Left ventricle myocardium superior (tissue), 1 donor: ENCODE results near the gene KIAA1586. TPM values are rescaled to one million over a fixed set of nuclear protein-coding genes. Genes with fewer than 3 reads are reported as not detected.
"Not testable (repeated sequence)": the region's sequence is repeated elsewhere in the genome, so short reads cannot be mapped to it uniquely, and the experiment has no call there.

Experiments used
- ATAC-seq: fragments of 200-7000 bp; cut with Tn5 transposase; one replicate; pipeline ENCODE4 v1.9.1; 2020; ENCODE audit warnings: mild to moderate bottlenecking, moderate library complexity
- DNase-seq: peaks from one replicate; pipeline ENCODE4 v3.0.0-alpha.2; 2020
- intact Hi-C: fragments of 100-400 bp; cut with micrococcal nuclease; formaldehyde crosslinking; loops from one replicate; pipeline ENCODE4 v1.11.0; 2022
- total RNA-seq: library from RNA; stranded (reverse); fragmentation: NEBNext Ultra II Directional; extraction: Animal tissue kit (Norgen Biotek cat#: 25700); gene quantifications from one replicate; pipeline ENCODE4 v1.2.1, GENCODE V29; 2021
- donor health status: DM: no; HTN: yes; CAD: no; lungs with severe emphysema.

KIAA1586 gene
- total RNA-seq, 1 donor from 2014 or later = 7.7 TPM

DNA sequence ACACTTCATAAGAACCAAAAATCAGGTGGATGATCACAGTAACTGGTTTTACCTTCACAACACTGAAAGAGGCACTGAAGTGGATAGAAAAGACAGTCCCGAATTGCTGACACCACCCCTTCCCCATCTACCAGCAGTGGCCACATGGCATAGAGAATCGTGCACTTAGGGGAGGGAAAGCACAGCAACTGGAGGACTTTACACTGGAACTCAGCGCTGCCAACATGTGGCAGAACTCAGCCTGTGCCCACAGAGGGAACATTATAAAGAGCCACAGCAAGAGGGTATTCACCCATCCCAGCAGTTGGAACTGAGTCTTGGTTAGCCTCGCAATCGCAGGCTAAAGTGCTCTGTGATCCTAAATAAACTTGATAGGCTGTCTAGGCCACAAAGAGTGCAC, 6.5 kb upstream of the KIAA1586 start:
- no peak for DNase-seq
- intact Hi-C loops = no loop called here
- no peak for ATAC-seq

DNA sequence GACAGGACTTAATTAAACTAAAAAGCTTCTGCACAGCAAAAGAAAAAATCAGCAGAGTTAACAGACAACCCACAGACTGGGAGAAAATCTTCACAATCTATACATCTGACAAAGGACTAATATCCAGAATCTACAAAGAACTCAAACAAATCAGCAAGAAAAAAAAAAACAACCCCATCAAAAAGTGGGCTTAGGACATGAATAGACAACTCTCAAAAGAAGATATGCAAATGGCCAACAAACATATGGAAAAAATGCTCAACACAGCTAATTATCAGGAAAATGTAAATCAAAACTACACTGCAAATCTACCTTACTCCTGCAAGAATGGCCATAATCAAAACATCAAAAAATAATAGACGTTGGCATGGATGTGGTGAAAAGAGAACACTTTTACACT, 2.4 kb upstream of the KIAA1586 start:
- DNase-seq, ATAC-seq, intact Hi-C loops: not testable (repeated sequence)

DNA sequence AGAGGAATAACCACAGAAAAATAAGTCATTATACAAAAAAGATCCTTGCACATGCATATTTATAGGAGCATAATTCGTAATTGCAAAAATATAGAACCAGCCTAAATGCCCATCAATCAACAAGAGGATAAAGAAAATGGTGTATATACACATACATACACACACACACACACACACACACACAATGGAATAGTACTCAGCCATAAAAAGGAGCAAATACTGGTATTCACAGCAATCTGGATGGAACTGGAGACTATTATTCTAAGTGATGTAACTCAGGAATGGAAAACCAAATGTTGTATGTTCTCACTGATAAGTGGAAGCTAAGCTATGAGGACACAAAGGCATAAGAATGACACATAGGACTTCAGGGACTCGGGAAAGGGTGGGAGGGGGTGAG, 1.9 kb upstream of the KIAA1586 start:
- no peak for ATAC-seq
- no peak for DNase-seq
- intact Hi-C loops = no loop called here

DNA sequence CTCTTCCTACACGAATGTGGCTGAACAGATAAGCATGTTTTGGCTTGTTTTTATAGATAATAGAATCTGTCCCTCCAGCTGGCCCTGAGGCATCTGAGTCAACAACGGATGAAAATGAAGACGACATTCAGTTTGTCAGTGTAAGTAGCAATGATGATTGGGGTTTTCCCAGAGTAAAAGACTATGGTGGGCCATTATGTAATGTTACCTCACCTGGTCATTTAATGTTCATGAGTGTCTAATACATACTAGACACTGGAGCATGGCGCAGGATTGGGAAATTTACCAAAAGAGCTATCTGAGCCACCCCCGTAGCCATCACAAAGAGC, 728 bp downstream of the KIAA1586 start:
- ATAC-seq, intact Hi-C loops, DNase-seq: not testable (repeated sequence)

DNA sequence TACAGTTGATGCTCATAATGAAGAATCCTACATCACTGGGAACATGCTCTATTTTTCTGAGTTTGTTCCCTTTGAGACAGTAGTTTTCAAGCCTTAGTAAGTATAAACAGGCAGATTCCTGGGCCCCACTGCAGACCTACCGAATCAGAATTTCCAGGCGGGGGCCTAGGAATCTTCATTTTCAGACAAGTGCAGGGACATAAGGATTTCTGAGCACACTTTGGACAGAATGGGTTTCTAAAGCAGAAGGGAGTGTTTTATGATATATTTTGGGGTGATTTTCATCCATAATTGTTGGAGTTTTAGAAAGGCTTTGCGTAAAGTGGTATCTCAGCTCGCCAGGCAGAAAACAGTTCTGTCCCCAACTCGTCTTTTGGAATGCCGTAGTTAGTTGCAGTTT, 1.4 kb downstream of the KIAA1586 start:
- intact Hi-C loops, ATAC-seq, DNase-seq: not testable (repeated sequence)

DNA sequence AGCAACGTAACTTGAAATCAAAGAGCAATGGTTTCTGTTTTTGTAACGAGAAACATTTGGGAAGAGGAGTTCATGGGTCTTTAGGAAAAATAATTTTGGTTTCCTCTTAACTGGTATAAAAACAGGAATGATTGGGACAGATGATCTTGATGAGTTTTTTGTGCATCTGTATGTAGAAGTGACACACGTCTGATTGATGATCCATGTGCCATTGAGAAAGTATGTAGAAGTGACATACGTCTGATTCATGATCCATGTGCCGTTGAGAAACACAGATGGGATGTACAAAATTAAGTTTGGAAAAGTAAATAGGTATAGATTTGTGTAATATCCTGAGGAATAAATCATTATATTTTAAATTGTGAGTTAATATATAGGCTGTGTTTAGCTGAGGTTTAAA, 2.1 kb downstream of the KIAA1586 start:
- intact Hi-C loops = no loop called here
- no peak for DNase-seq

DNA sequence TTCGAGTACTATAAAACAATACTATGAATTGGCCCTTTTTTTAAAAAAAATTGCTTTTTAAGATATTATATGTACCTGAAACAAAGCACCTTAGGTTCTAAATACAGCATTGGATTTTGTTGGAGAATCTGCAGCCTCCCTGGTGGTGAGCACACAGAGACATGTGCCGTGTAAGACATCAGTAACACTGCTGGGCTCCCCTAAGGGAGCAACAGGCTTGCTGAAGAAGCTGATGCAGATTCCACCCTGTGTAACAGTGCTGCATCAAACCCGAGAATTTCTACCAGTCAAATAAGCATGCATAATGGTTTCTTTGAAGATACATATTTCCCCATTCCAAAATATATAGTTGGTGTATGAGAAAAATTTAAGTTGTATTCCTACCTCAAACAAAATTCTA, 17.4 kb downstream of the KIAA1586 start:
- DNase-seq (no peak), ATAC-seq (no peak)
- intact Hi-C loops = no loop called here

More for the DNA sequence above, 2.1 kb downstream of the KIAA1586 start:
- no peak for ATAC-seq

DNA sequence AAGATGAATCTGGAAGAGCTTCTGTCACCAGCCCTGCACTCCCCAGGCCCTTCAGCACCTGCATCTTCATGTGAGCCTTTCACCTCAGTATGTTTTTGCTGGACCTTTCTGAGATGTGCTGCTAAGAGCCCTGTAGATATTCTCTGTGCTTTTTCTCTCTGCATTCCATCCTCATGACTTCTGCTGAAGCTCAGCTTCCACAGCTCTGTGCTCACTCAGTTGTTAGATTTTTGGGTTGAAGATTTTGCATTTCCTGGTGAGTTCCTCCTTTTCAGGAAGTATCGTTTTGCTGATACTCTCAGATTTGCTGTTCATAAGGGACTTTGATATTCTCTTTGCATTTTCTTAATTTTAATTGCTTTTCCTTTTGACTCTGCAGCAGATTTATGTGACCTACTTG, 18.3 kb downstream of the KIAA1586 start:
- intact Hi-C loops = no loop called here
- ATAC-seq (no peak), DNase-seq (no peak)

DNA sequence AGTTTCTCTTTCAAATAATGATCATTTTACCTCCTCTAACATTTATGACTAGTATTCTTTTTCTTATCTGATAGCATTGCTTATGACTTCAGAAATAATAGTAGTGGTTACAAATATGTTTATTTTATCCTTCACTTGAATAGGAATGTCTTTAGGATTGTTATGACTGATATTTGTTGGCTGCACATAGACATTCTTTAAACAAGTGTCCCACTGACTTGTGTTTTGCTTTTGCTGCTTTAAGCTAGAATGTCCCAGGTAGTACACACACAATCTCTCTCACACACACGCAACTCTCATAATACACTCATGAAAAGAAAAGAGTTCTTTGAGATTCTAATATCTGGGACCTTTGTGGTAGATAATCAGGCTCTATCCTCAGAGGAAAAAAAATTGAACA, 21.6 kb downstream of the KIAA1586 start:
- intact Hi-C loops = no loop called here
- ATAC-seq (no peak), DNase-seq (no peak)

DNA sequence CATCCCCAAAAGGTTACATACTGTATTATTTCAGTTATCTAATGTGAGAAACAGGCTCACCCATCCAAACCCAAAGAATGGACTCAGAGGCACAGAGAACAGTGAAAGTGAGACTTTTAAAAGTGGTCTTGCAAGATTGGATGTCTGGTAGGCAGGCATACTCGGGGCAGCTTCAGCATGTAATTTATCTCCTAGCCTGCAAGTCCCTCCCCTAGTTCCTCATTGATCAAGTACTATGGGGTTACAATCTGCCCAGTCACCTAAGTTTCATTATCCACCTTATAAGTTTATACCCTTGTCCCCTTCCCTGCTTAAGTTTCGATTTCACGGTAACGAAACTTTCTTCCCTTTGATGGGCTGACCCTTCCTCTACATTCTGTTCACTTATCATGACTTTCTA, 22.7 kb downstream of the KIAA1586 start:
- no peak for ATAC-seq
- intact Hi-C loops = no loop called here
- DNase-seq = no peak

DNA sequence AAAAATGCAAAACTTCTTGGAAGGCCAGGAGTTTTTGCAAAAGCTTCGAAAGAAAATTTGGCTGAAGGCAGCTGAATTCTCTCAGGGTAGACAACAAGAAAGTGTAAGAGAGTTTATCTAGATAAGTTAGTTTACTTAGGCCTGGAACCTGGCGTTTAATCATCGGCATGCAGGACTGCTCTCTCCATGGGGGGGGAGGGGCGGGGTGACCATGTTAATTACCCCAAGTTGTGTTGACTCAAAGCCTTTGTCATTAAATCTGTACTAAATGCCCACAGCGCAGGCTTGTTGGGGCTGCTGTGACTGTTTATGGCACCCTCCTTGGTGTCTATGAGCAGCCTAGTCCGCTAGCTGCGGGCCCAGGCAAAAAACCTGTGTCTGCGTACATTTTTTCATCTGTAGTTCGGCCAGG, 23.4 kb downstream of the KIAA1586 start:
- intact Hi-C loops = no loop called here
- ATAC-seq = no peak
- no peak for DNase-seq

DNA sequence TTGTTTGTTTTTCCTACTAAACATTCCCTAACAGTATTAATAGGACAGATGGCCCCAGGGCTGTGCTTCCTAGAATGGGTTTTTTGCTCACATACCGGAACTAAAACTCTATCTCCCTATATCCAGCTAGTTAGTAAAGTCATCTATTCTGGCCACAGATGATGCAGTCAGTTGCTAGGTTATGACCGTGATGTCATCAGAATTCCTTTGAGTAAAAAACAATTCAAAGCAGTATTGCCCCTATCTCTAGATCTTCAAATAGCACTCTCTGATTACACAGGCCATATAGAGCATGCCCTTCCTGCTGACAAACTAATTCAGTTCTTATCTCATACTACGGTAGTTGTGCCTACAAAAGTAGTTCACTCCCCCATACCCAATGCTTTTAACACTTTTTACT, 25.6 kb downstream of the KIAA1586 start:
- intact Hi-C loops = no loop called here
- DNase-seq (no peak), ATAC-seq (no peak)

DNA sequence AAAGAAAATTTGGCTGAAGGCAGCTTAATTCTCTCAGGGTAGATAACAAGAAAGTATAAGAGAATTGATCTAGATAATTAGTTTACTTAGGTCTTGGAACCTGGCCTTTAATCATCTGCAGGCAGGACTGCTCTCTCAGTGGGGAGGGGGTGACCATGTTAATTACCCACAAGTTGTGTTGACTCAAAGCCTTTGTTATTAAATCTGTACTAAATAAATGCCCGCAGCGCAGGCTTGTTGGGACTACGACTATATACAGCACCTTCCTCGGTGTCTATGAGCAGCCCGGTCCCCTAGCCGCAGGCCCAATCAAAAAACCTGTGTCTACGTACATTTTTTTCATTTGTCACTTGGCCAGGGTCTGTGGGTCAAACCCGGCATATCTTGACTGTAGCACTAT, 27.9 kb downstream of the KIAA1586 start:
- DNase-seq = no peak
- ATAC-seq = no peak
- intact Hi-C loops = no loop called here

DNA sequence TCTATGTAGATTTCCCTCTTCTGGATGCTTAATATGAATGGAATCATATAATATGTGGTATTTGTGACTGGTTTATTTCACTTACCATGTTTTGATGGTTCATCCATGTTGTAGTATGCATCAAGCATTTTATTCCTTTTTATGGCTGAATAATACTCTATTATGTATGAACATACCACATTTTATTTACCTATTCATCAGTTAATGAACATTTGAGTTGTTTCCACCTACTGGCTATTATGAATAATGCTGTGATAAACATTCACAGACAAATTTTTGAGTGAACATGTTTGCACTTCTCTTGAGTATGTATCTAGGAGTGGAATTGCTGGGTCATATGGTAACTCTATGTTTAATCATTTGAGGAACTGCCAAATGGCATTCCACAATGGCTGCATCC, 28.6 kb downstream of the KIAA1586 start:
- ATAC-seq = no peak
- DNase-seq = no peak
- intact Hi-C loops = no loop called here

DNA sequence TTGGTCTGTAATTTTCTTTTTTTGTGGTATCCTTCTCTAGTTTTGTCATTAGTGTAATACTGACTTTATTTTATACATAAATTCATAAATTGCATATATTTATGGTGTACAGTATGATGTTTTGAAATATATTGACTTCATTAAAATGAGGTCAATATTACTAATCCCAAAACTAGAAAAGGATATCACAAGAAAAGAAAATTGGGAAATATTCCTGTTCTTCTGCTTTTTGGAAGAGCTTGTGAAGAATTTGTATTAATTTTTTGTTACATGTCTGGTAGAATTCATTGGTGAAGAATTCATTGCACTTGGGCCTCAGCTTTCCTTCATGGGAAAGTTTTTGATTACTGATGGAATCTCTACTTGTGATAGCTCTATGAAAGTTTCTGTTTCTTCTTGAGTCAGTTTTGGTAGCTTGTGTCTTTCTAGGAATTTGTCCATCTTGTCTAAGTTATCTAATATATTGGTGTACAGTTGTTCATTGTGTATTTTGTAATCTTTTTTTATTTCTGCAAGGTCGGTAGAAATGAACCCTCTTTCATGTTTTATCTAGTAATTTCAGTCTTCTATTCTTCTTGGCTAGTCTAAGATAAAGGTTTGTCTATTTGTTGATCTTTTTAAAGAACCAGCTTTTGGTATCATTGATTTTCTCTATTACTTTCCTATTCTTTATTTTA, 32.2 kb downstream of the KIAA1586 start:
- no peak for DNase-seq
- no peak for ATAC-seq
- intact Hi-C loops = no loop called here

DNA sequence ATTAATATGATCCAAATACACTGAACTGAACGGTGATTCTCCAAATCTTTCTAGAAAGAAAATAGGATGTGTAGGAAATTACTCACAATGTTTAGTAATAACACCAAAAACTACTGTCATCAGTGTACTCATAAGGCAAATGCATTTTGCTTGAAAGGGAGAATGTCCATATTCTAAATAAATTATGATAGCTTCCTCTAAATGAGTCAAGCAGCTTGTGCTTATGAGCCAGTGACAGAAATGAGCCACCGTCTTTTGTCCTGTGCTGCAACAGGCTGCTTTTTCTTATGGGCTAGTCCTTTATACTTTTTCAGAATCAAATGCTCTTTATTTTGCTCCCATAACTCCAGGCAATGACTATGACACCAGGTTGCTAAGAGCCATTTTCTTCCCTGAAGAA, 39.0 kb downstream of the KIAA1586 start:
- ATAC-seq (no peak), DNase-seq (no peak)
- intact Hi-C loops = no loop called here

DNA sequence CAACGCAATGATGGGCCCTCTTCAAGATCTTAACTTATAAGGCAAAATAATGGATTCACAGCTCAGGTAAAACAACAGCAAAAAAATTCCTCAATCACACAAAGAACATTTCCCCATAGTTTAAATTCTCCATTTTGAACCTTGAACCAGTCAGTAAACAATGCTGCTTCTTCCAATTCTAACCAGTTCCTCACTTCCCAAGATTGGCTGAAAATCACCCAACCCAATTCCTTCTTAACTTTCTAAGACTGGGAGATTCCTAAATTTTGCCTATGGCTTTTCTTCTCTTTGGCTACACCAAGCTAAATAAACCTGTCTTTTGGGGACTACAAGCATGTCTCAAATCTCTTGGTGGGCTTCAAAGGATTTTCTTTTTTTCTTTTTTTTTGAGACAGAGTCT, 40.4 kb downstream of the KIAA1586 start:
- intact Hi-C loops = no loop called here
- ATAC-seq (no peak), DNase-seq (no peak)

DNA sequence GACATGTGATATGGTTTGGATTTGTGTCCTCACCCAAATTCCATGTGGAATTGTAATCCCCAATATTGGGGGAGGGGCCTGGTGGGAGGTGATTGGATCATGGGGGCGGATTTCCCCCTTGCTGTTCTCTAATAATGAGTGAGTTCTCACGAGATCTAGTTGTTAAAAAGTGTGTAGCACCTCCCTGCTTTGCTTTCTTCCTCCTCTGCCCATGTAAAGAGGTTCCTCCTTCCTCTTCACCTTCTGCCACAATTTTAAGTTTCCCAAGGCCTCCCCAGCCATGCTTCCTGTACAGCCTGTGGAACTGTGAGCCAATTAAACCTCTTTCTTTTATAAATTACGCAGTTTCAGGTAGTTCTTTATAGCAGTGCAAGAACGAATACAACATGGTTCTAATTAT, 41.4 kb downstream of the KIAA1586 start:
- ATAC-seq = no peak
- intact Hi-C loops = no loop called here
- DNase-seq = no peak

DNA sequence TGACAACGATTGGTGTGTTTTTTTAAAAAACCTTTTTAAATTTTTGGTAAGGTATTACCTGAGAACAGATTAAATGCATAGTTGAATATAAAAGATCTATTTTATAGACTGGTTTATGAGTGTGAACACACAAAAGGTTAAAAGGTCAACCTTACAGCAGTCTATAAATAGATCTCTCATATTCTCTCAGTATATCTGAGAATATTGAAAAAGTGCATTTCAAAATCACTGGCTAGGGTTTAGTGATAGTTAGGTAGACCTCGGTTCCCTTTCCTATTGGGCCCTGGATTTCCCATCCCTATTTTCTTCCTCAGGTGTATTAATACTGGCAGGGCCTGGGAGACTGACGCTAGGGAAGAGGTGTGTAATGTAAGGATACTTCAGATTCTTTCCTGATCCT, 42.8 kb downstream of the KIAA1586 start:
- DNase-seq (no peak), ATAC-seq (no peak)
- intact Hi-C loops = no loop called here

DNA sequence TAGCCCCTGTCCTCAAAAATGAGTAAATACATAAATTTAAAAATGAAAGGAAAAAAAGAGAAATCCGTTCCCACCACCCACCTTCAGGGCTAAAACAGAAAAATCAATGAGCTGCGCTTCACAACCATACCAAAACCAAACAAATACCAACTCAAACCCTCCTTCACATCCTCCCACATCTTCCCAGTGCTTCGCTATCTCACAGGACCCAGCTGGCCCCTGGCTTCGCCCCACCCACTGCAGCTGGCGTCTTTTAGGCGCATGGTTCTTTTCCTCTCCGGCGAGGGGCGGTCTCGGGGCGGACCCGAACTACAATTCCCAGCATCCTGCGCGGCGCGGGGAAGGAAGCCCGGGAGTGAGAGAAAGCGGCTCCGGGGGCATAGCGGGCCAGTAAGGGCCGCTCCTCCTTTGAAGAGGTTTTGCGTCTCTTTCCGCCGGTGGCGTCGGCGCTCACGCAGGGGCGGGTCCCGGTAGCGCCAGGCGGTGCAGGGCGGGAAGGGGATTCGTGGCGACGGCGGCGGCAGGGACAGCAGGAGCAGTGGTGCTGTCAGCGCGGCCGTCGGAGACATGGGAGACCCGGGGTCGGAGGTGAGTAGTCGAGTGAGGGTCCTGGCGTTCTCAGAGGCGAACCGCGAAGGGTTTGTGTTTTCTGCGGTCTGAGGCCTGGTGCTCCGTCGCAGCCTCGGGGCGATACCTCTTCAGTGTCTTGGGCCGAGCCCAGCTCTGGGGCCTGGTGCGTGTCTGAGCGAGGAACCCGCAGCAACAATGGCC, 43.4 kb downstream of the KIAA1586 start, which contains the start of gene ZNF451:
Gene ZNF451, plus strand, starts transcription at position 502 of the 771 bp plus-strand sequence. Its CDS starts 66 bp downstream, at position 568.
- ATAC-seq (peak; percentile 99), DNase-seq (peak; percentile 98)
- intact Hi-C loops = no loop called here
